ENCODE data around the gene AXL.
"Not testable (repeated sequence)": the region's sequence is repeated elsewhere in the genome, so short reads cannot be mapped to it uniquely, and the experiment has no call there.

The AXL gene

GRCh38 chr19:41218615-41219507 lies at the start of gene AXL:
Gene AXL, plus strand, starts transcription at chr19:41219223. Its CDS starts 170 bp downstream, at chr19:41219393.
- DNase-seq = no peak

- no peak for DNase-seq
Measured at GRCh38 chr19:41172297-41173164, 46.5 kb upstream of the AXL start.

- no peak for DNase-seq
Measured at GRCh38 chr19:41174297-41174928, 44.6 kb upstream of the AXL start.

GRCh38 chr19:41175801-41176777 lies 42.9 kb upstream of the AXL start:
- DNase-seq = peak; percentile 45

GRCh38 chr19:41180173-41180572 lies 38.9 kb upstream of the AXL start:
- not testable (repeated sequence) for DNase-seq

GRCh38 chr19:41186971-41187883 lies 31.8 kb upstream of the AXL start:
- DNase-seq = no peak

- DNase-seq = no peak
Measured at GRCh38 chr19:41187884-41188279, 31.1 kb upstream of the AXL start.

GRCh38 chr19:41189425-41190065 lies 29.5 kb upstream of the AXL start:
- no peak for DNase-seq

- no peak for DNase-seq
Measured at GRCh38 chr19:41192574-41193429, 26.2 kb upstream of the AXL start, which contains the start of gene CYP2S1. Gene CYP2S1, plus strand, starts transcription at chr19:41193219. Its CDS starts 46 bp downstream, at chr19:41193265.

- no peak for DNase-seq
Measured at GRCh38 chr19:41193430-41194156, 25.4 kb upstream of the AXL start.

- no peak for DNase-seq
Measured at GRCh38 chr19:41194157-41194552, 24.9 kb upstream of the AXL start.

- DNase-seq = no peak
Measured at GRCh38 chr19:41195675-41196497, 23.1 kb upstream of the AXL start.

GRCh38 chr19:41198559-41198958 lies 20.5 kb upstream of the AXL start:
- no peak for DNase-seq

- DNase-seq = no peak
Measured at GRCh38 chr19:41203371-41203770, 15.7 kb upstream of the AXL start.

- DNase-seq = peak; percentile 92
Measured at GRCh38 chr19:41204338-41204737, 14.7 kb upstream of the AXL start.

GRCh38 chr19:41205995-41206394 lies 13.0 kb upstream of the AXL start:
- no peak for DNase-seq

GRCh38 chr19:41206456-41206855 lies 12.6 kb upstream of the AXL start:
- DNase-seq = no peak

Measured in CD4-positive, alpha-beta T cell treated with Interleukin-17A for 1 hour (primary cell).